SK-N-SH treated with all-trans-retinoic acid at 6 μM for 48 hours (cell line): ENCODE measurements around the gene CATSPERB.
"Not testable (repeated sequence)": the region's sequence is repeated elsewhere in the genome, so short reads cannot be mapped to it uniquely, and the experiment has no call there.

Experiments used
- ATAC-seq: fragments of 200-7000 bp; cut with Tn5 transposase; 3 replicates; pipeline ENCODE4 v1.9.1; 2020; ENCODE audit warnings: mild to moderate bottlenecking, moderate library complexity
- ARNTL ChIP-seq: fragments of 450-650 bp; formaldehyde crosslinking; IDR thresholded peaks from 2 replicates; pipeline ENCODE4 v1.5.0; 2020; ENCODE audit warnings: low read depth, mild to moderate bottlenecking, moderate library complexity, borderline replicate concordance
- CREB5 ChIP-seq: fragments of 250-450 bp; sonication (Bioruptor Pico); IDR thresholded peaks from 2 replicates; pipeline ENCODE4 v1.5.1; 2020; ENCODE audit warnings: low read depth, mild to moderate bottlenecking, moderate library complexity
- CSDC2 ChIP-seq: fragments of 250-450 bp; sonication (Bioruptor Pico); IDR thresholded peaks from 2 replicates; pipeline ENCODE4 v1.5.0; 2020; ENCODE audit warnings: mild to moderate bottlenecking, moderate library complexity
- ESRRG ChIP-seq: fragments of 250-450 bp; sonication (Bioruptor Pico); IDR thresholded peaks from 2 replicates; pipeline ENCODE4 v1.6.1; 2021; ENCODE audit warnings: mild to moderate bottlenecking
- GLIS3 ChIP-seq: fragments of 250-450 bp; sonication (Bioruptor Pico); IDR thresholded peaks from 2 replicates; pipeline ENCODE4 v1.5.0; 2020; ENCODE audit warnings: mild to moderate bottlenecking, moderate library complexity
- ISL1 ChIP-seq: fragments of 250-450 bp; sonication (Bioruptor Pico); IDR thresholded peaks from 2 replicates; pipeline ENCODE4 v2.1.2; 2022; ENCODE audit warnings: mild to moderate bottlenecking, moderate library complexity
- PATZ1 ChIP-seq: fragments of 250-450 bp; sonication (Bioruptor Pico); IDR thresholded peaks from 2 replicates; pipeline ENCODE4 v1.8.0; 2020; ENCODE audit warnings: mild to moderate bottlenecking, moderate library complexity, borderline replicate concordance
- POU6F1 ChIP-seq: fragments of 250-450 bp; sonication (Bioruptor Pico); IDR thresholded peaks from 2 replicates; pipeline ENCODE4 v1.8.0; 2021; ENCODE audit warnings: low read depth, mild to moderate bottlenecking, moderate library complexity, borderline replicate concordance
- PPARA ChIP-seq: fragments of 250-450 bp; sonication (Bioruptor Pico); IDR thresholded peaks from 2 replicates; pipeline ENCODE4 v1.5.0; 2020; ENCODE audit warnings: mild to moderate bottlenecking, borderline replicate concordance
- SNAI2 ChIP-seq: fragments of 250-450 bp; sonication (Bioruptor Pico); IDR thresholded peaks from 2 replicates; pipeline ENCODE4 v1.5.0; 2020; ENCODE audit warnings: mild to moderate bottlenecking, moderate library complexity
- TCF4 ChIP-seq: fragments of 250-450 bp; sonication (Bioruptor Pico); IDR thresholded peaks from 2 replicates; pipeline ENCODE4 v1.8.0; 2021; ENCODE audit warnings: mild to moderate bottlenecking, moderate library complexity, borderline replicate concordance
- TOX ChIP-seq: fragments of 250-450 bp; sonication (Bioruptor Pico); IDR thresholded peaks from 2 replicates; pipeline ENCODE4 v1.8.0; 2021; ENCODE audit warnings: mild to moderate bottlenecking, moderate library complexity, borderline replicate concordance
- ZFP3 ChIP-seq: fragments of 250-450 bp; sonication (Bioruptor Pico); IDR thresholded peaks from 2 replicates; pipeline ENCODE4 v1.5.0; 2020; ENCODE audit warnings: mild to moderate bottlenecking, moderate library complexity
- ZFP30 ChIP-seq: fragments of 450-650 bp; formaldehyde crosslinking; IDR thresholded peaks from 2 replicates; pipeline ENCODE4 v1.5.0; 2022; ENCODE audit warnings: mild to moderate bottlenecking, moderate library complexity
- ZNF8 ChIP-seq: fragments of 450-650 bp; formaldehyde crosslinking; IDR thresholded peaks from 2 replicates; pipeline ENCODE4 v1.5.0; 2020; ENCODE audit warnings: mild to moderate bottlenecking, moderate library complexity

The CATSPERB gene

GRCh38 chr14:91548108-91548507, 183.8 kb downstream of the CATSPERB start:
- TF ChIP-seq CSDC2 (CRISPR knock-in tag): no peak
- no peak for TF ChIP-seq CREB5
- TF ChIP-seq SNAI2 (CRISPR knock-in tag): no peak
- TF ChIP-seq PATZ1 (CRISPR knock-in tag): no peak
- TF ChIP-seq GLIS3 (CRISPR knock-in tag): no peak
- no peak for TF ChIP-seq ARNTL (CRISPR knock-in tag)
- TF ChIP-seq ZFP30 (CRISPR knock-in tag): no peak
- TF ChIP-seq ISL1 (CRISPR knock-in tag): no peak
- TF ChIP-seq POU6F1: no peak
- no peak for ATAC-seq

GRCh38 chr14:91545946-91546716, 185.8 kb downstream of the CATSPERB start:
- no peak for TF ChIP-seq PPARA (CRISPR knock-in tag)
- no peak for ATAC-seq

GRCh38 chr14:91545204-91545603, 186.7 kb downstream of the CATSPERB start:
- ATAC-seq: no peak
- TF ChIP-seq ZFP3 (CRISPR knock-in tag): no peak
- TF ChIP-seq, all 23 proteins: peak for 0

GRCh38 chr14:91536327-91536726, 195.6 kb downstream of the CATSPERB start:
- ATAC-seq: no peak
- TF ChIP-seq SNAI2 (CRISPR knock-in tag) (no peak), ESRRG (CRISPR knock-in tag) (no peak), ZNF8 (CRISPR knock-in tag) (no peak), PATZ1 (CRISPR knock-in tag) (no peak), POU6F1 (no peak), TCF4 (no peak)

GRCh38 chr14:91534059-91534458, 197.8 kb downstream of the CATSPERB start:
- ATAC-seq: not testable (repeated sequence)

GRCh38 chr14:91533623-91534022, 198.3 kb downstream of the CATSPERB start:
- TF ChIP-seq PPARA (CRISPR knock-in tag) (no peak), ARNTL (CRISPR knock-in tag) (no peak), GLIS3 (CRISPR knock-in tag) (no peak), POU6F1 (no peak), TOX (no peak)
- no peak for ATAC-seq
